Measurements from ENCODE around the gene CFAP20DC. TPM values are rescaled to one million over a fixed set of nuclear protein-coding genes. Genes with fewer than 3 reads are reported as not detected.

CFAP20DC gene
- 1.5 to 3.2 TPM (median 2.6 TPM) in 5 replicates for total RNA-seq (2022; extraction: Qiagen RNA extraction; ENCODE audit: low read depth)

GRCh38 chr3:59049671-59050331 lies at the start of gene CFAP20DC:
Gene CFAP20DC, minus strand, starts transcription at chr3:59050025. Its CDS starts 394 bp downstream, at chr3:59049631.

